ENCODE results near the gene FAM184A. TPM values are rescaled to one million over a fixed set of nuclear protein-coding genes. Genes with fewer than 3 reads are reported as not detected.

Gene FAM184A
- total and polyA plus RNA-seq, 2 experiments from 2014 or later, result 13.7 to 18.6 TPM

DNA sequence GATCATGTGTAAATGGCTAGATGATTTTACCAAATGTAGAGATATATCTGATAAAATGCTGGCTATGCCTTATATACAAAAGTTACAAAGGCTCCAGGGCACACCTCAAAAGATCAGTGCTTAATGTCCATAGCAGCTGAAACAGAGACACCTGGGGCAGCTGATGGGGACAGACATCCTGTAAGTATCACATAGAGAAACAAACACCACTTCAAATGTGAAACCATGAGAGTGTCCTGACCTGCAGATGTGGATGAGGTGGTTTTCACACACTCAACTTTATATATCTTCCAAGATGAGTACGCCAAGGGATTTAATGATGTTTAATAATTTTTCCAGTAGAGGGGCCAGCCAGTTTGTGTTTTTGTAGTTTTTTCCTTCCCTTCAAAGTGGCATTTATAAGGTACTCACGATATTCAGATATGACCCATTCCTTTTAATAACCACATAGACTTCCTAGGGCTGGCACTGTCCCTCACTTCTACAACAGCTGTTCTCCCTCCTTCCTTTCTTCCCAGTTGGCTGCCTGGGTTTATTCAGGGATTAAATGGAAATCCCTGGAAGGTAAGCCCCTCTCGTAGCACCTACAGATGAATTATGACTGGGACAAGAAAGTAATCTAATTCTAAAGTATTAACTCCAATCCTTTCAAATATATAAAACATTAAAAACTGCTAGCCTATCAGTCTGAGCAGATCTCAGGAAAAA, 93.2 kb downstream of the FAM184A start:
- Mint-ChIP-seq H3K4me3 (no peak overlapping the region), H3K4me1 (peaks cover 3% of the 10 kb centered on the region; the same call in 1 of the 3 replicates), H3K9me3 (no peaks in the 10 kb centered on the region), H3K36me3 (ENCODE audit: low read depth) (no peaks in the 10 kb centered on the region), H3K27me3 (ENCODE audit: insufficient read depth, low read depth, poor library complexity) (no peaks in the 10 kb centered on the region), H3K27ac (no peak overlapping the region)
- Histone ChIP-seq H3K36me3 (ENCODE audit: insufficient read depth) (no peaks in the 10 kb centered on the region), H3K27me3 (ENCODE audit: insufficient read depth) (no peaks in the 10 kb centered on the region), H3F3A (replicated peaks; ENCODE audit: low read depth) (no peaks in the 10 kb centered on the region), H3K4me1 (ENCODE audit: insufficient read depth) (no peaks in the 10 kb centered on the region; the same call in 1 of the 2 replicates), H3K79me2 (replicated peaks; ENCODE audit: insufficient read depth) (no peaks in the 10 kb centered on the region), H3K4me3 (no peak overlapping the region), H4K20me1 (replicated peaks; ENCODE audit: insufficient read depth) (no peaks in the 10 kb centered on the region), H2AFZ (no peak overlapping the region), H3K4me2 (no peak overlapping the region), H3K27ac (ENCODE audit: low read depth) (no peak overlapping the region), H3K9me2 (ENCODE audit: insufficient read depth) (no peaks in the 10 kb centered on the region)
- DNase-seq (ENCODE audit: low spot score) (no peak), ATAC-seq (no peak)
- TF ChIP-seq, protein P1, sequence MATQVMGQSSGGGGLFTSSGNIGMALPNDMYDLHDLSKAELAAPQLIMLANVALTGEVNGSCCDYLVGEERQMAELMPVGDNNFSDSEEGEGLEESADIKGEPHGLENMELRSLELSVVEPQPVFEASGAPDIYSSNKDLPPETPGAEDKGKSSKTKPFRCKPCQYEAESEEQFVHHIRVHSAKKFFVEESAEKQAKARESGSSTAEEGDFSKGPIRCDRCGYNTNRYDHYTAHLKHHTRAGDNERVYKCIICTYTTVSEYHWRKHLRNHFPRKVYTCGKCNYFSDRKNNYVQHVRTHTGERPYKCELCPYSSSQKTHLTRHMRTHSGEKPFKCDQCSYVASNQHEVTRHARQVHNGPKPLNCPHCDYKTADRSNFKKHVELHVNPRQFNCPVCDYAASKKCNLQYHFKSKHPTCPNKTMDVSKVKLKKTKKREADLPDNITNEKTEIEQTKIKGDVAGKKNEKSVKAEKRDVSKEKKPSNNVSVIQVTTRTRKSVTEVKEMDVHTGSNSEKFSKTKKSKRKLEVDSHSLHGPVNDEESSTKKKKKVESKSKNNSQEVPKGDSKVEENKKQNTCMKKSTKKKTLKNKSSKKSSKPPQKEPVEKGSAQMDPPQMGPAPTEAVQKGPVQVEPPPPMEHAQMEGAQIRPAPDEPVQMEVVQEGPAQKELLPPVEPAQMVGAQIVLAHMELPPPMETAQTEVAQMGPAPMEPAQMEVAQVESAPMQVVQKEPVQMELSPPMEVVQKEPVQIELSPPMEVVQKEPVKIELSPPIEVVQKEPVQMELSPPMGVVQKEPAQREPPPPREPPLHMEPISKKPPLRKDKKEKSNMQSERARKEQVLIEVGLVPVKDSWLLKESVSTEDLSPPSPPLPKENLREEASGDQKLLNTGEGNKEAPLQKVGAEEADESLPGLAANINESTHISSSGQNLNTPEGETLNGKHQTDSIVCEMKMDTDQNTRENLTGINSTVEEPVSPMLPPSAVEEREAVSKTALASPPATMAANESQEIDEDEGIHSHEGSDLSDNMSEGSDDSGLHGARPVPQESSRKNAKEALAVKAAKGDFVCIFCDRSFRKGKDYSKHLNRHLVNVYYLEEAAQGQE (IDR thresholded peaks at IDR 0.05; ENCODE audit: unreplicated experiment), result no peak
- TF ChIP-seq POLR2AphosphoS5 (IDR thresholded peaks at IDR 0.05; ENCODE audit: low read depth), result no peak
- TF ChIP-seq ZNF331 (CRISPR knock-in tag; IDR thresholded peaks at IDR 0.05; ENCODE audit: low read depth), result no peak
- TF ChIP-seq JUNB (IDR thresholded peaks at IDR 0.05; ENCODE audit: unreplicated experiment), result no peak
- TF ChIP-seq NANOG (IDR thresholded peaks at IDR 0.05; ENCODE audit: borderline replicate concordance), result no peak
- no peak for TF ChIP-seq ZNF462 (CRISPR knock-in tag; IDR thresholded peaks at IDR 0.05)
- no peak for TF ChIP-seq EZH2 (IDR thresholded peaks at IDR 0.05; ENCODE audit: low read depth, unreplicated experiment)
- no peak for TF ChIP-seq CTCF (conservative IDR thresholded peaks at IDR 0.05; ENCODE audit: low read depth in 2 of 2)

All from GM23338 (cell line).